HG03571 (cell line): Measurements from ENCODE around the gene ACTR10.

Experiments used
- ATAC-seq: cut with Tn5 transposase; IDR thresholded peaks from one replicate; pipeline ENCODE4 v1.9.1; 2021; ENCODE audit not compliant: unreplicated experiment

ACTR10 gene

DNA sequence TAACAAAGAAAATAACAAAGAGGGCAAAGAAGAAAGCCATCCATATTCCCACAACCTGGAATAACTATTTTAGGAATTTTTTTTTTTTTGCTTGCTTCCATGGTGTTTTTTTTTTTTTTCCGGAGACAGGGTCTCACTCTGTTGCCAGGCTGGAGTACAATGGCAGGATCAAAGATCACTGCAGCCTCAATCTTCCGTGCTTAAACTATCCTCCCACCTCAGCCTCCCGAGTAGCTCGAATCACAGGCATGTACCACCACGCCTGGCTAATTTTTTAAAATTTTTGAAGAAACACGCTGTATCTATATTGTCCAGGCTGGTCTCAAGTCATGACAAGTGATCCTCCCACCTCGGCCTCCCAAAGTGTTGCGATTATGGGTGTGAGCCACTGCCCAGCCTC lies 78.2 kb downstream of the ACTR10 start:
- ATAC-seq, result no peak

DNA sequence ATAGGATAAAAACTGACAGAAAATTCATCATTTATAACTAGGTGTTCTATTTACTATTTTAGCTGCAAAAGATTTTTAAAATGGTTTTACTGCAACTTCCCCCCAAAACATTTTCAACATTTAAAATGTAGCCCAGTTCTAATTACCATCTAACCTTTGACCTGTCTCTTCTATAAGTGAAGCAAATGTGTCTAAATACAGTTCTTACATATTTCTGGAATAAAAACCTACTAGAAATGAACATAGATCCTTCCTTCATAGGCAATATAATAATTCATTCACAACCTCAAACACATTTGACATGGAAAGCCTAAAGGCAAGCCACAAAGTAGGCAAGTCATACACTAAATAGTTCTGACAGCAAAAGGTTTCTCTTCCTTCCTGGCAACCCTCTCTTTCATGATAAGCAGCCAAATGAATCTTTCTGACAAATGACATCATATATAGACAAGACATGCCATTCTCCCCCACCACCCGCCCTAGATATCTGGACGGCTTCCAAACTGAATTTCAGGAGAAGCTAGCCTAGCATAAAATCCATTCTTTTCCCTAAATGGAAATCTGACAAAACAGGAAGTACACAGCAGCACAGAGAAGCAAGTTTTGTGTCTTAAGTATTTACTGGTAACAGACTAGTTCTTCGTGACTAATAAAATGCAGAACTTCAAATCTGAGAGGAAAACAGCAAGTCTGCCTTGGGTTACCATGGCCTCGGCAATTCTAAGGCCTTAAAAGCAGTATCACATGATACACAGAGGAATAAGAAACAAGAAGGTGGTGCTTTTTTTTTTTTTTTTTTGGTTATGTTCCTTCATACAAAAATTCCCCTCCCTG lies 81.2 kb downstream of the ACTR10 start:
- ATAC-seq, result no peak

DNA sequence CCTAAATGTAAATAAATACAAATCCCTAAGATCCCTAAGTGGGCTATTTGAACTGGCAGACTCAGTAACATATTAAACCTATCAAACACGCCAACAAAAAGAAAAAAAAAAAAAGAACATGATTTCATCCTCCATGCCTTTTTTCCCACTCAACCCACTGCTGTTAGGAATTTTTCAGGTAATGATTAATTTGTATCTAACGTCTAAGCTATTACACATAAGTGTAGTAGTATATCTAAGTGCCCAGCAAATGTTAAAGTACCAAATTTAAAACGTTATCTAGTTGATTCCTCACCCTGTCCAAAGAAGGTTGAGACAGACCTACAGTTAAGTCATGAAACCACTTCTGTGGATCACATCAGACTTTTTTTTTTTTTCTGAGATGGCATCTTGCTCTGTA lies 82.0 kb downstream of the ACTR10 start:
- ATAC-seq, result no peak

DNA sequence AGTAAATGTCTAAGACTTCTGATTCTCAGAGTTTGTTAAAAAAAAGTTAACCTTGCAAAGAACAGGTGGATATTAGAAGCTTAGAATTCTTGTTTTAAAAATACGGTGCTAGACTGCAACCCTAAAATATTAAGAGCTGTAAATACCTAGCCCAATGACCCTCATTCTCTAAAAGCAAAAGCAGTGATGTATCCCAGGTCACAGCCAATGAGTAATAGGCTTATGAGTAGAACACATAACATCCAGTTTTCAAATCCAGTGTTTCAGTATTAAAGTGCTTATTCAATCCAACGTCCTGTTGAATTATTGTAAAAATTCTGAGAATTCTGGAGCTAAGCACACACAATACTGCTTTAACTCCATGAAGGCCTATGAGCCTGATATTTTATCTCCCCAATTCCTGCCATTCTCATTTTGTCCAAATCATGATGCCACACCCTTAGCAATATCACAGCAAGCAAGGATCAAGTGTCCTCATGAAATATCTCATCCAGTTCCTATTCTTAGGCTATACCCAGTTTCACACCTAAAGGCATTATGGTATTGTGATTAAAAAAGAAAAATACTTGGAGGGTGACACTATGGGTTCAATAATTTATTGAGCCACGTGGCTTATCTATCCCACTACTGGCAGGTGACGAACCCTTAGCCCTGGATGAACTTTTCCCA lies 83.1 kb downstream of the ACTR10 start:
- no peak for ATAC-seq

DNA sequence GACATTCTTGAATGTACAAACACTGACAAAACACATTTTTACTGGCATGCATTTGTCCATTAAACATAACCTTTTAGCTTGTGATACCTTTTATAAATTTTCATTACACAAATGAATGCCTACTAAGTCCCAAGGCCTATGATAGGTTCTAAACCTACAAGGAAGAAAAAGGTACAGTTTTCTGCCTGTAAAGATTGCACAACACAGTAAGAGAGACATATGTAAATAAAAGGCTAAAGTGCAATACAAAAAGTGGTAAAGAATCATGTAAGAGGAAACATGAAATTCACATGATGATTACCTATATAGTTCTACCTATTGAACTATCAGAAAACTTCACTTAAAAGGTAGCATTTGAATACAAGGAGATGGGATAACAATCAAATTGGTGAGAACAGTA lies 83.8 kb downstream of the ACTR10 start:
- no peak for ATAC-seq

DNA sequence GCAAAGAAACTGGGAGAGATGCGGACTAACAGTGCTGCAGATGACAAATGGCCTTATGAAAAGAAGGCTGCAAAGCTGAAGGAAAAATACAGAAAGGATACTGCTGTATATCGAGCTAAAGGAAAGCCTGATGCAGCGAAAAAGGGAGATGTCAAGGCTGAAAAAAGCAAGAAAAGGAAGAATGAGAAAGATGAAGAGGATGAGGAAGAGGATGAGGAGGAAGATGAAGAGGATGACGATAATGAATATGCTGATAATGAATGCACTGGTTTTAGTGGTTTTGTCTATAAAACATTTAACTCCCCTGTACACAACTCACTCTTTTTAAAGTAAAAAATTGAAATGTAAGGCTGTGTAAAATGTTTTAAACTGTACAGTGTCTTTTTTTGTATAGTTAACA lies 85.2 kb downstream of the ACTR10 start:
- ATAC-seq, result no peak
